Umbilical cord (tissue), 2 donors: ENCODE results near the gene ANKRD13A. TPM values are rescaled to one million over a fixed set of nuclear protein-coding genes. Genes with fewer than 3 reads are reported as not detected.
"Not testable (repeated sequence)": the region's sequence is repeated elsewhere in the genome, so short reads cannot be mapped to it uniquely, and the experiment has no call there.

ENCODE experiments used
- DNase-seq: peaks from one replicate; pipeline ENCODE4 v3.0.0-alpha.2; 2015; ENCODE audit warnings: low spot score
- total RNA-seq: library from RNA; depleted of rRNA; stranded (reverse); fragments of >200 nt; gene quantifications from one replicate; pipeline ENCODE4 v1.2.3, GENCODE V29; 2014; ENCODE audit warnings: low replicate concordance; ENCODE audit not compliant: insufficient read depth

Gene ANKRD13A
- total RNA-seq, 1 donor from 2014 or later: 58.3 TPM

DNA sequence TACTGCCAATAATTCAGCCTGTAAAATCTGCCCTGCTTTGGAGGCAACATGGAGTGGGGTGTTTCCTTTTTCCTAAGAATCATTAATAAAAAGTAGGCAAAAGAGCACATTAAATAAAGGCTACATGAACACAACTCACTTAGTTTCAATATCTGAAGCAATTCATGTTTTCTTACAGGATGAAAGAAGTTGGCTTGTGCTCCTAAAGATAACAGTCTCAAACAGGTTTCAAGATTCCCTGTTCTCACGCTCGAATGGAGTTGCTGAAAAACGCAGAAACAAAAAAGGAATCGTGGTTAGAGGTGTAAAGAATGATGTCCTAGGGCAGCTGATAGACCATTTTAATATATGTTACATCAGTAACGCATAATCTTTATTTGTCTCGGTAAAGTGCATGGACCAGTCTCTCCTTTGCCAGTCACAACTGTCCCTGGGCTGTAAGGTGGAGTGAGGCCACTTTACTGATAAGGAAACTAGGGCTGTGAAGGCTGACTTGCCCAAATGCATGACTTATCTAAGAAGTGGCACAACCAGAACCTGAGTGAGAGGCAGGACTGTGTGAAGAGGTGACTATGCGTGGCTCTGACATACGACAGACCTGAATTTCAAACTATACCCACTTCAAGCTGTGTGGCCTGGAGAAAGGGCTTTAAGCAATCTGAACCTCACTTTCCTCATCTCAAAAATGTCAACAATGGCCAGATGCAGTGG lies 15.6 kb upstream of the ANKRD13A start:
- no peak for DNase-seq

DNA sequence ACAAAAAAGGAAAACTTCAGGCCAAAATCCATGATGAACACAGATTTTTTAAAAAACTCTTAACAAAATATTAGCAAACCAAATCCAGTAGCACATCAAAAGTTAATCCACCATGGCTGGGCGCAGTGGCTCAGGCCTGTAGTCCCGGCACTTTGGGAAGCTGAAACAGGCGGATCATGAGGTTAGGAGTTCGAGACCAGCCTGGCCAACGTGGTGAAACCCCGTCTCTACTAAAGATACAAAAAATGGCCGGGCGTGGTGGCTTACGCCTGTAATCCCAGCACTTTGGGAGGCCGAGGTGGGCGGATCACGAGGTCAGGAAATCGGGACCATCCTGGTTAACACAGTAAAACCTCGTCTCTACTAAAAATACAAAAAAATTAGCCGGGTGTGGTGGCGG lies 13.0 kb upstream of the ANKRD13A start:
- DNase-seq: not testable (repeated sequence)

DNA sequence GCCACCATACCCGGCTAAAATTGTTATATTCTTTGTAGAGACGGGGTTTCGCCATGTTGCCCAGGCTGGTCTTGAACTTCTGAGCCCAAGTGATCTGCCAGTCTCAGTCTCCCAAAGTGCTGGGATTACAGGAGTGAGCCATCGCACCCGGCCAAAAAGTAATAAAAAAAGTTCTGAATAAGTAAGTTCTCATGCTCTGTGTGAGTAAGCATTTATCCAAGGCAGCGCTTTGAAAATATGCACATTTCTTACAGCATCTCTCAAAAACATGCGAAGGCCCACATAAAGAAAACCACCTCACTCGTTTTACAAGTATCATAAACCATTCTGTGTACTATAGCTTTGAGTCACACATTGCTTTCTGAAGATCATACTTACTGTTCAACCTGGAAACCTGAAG lies 11.6 kb upstream of the ANKRD13A start:
- DNase-seq: no peak

DNA sequence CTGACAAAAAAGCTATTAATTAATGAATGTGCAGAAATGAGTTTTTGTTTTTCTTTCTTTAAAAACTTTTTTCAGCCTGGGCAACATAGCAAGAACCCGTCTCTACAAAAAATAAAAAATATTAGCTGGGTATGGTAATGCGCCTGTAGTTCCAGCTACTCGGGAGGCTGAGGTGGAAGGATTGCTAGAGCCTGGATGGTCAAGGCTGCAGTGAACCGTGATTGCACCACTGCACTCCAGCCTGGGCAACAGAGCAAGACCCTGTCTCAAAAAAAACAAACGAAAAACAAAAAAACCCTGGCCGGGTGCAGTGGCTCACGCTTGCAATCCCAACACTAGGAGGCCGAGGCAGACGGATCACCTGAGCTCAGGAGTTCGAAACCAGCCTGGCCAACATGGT lies 11.0 kb upstream of the ANKRD13A start:
- no peak for DNase-seq

DNA sequence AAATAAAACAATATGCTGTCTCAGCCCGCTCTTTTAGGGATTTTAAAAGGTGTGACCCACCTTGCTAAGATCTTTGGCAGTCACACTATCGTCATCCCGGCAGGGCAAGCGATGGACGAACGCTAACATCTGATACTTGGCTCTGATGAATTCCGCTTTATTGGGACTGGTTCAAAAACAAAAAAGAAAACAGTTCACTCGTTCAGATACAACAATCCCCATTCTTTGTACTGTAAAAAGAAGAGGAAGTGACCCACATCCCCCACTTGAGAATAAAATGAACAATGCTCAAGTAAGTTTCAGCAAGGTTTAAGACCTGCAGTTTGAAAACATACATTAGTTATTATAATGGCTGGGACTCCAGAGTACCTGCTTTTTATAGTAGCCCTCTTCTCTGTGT lies 10.3 kb upstream of the ANKRD13A start:
- DNase-seq: peak; percentile 18

- DNase-seq: no peak
Observed at GRCh38 chr12:109989380-109989779, 9.8 kb upstream of the ANKRD13A start.

GRCh38 chr12:109991586-109991985 lies 7.6 kb upstream of the ANKRD13A start:
- no peak for DNase-seq

- DNase-seq: no peak
Observed at GRCh38 chr12:109993091-109993490, 6.1 kb upstream of the ANKRD13A start.

DNA sequence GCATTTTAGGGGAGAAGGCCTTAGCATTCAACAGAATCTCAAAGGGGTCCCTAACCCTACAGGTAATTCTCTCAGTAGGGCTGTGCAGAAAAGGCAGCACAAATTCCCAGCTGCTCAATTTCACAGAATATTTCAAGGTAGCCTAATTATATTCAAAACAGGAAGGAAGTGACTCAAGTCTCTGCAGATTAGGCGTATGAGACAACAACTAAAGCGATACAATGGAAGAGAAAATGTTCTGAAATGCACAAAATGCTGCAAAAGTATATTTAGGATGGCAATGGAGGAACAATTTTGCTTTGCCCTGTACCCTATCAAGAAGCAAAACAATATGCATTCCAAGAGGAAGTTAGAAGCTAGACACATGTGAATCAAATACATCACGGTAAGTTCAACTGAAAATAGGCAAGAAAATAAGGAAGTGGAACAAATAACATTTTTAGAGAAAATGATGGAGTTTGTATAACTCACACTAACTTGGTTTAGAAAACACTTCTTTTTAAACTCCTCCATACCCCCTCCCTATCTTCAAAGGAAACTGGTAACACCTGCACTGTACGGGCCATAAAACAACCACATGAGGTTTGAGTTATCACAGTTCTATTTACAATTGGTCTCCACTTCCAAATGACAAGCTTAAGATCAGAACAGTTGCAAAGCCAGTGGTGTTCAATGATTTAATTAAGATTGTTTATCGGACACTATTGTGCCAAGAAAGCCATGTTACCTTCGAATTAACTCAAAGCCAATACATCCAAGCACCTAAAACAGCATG lies 4.6 kb upstream of the ANKRD13A start:
- DNase-seq: no peak

DNA sequence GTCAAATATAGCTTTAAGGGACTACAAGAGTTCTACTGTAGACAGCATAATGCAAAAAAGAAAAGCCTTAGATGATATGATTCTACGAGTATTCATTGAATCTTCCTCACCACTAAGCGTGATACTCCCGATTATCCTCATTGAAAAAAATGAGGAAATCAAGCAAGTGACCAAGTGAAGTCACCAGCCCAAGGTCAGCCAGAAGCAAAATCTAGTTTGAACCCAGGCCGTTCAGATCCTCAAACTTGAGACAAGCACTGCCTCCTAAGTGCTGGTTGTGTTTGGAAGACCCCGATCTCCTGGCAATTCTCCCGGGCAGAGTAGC lies 3.9 kb upstream of the ANKRD13A start:
- no peak for DNase-seq

- peak; percentile 96 for DNase-seq
Observed at GRCh38 chr12:109995686-109996482, 3.3 kb upstream of the ANKRD13A start, which contains the start of gene GIT2. GIT2 (minus strand) TSS chr12:109996368; CDS start chr12:109996224, 144 bp downstream.

DNA sequence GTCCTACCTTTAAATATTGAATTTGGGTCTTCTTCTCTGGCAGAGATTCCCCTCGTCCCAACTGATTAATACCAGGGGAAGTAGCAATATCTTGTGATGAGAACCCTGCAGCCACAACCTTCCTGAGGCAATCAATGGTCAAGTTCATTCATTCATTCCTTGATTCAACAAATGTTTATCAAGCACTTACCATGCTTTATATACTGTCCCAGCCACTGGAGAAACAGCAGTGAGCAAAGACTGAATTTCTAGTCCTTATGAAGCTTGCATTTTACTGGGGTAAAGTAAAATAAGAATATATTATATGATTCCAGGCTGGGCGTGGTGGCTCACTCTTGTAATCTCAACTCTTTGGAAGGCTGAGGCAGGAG lies 2.8 kb upstream of the ANKRD13A start:
- no peak for DNase-seq

DNA sequence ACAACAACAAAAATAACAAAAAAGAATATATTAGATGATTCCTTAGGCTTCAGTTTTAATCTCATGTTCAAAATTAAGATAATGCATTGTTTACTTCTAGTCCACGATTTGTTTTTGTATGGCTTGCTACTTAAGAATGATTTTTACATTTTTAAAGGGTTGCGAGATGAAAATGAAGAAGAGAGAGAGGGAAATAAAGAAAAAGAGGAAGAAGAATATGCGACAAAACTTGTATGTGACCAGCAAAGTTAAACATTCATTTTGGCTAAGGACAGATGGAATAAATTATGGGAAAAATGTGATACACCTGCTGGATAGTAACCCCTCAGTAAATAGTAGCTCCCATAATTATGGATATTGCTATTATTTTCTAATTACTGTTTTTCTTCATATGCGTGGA lies 1.8 kb upstream of the ANKRD13A start:
- no peak for DNase-seq

DNA sequence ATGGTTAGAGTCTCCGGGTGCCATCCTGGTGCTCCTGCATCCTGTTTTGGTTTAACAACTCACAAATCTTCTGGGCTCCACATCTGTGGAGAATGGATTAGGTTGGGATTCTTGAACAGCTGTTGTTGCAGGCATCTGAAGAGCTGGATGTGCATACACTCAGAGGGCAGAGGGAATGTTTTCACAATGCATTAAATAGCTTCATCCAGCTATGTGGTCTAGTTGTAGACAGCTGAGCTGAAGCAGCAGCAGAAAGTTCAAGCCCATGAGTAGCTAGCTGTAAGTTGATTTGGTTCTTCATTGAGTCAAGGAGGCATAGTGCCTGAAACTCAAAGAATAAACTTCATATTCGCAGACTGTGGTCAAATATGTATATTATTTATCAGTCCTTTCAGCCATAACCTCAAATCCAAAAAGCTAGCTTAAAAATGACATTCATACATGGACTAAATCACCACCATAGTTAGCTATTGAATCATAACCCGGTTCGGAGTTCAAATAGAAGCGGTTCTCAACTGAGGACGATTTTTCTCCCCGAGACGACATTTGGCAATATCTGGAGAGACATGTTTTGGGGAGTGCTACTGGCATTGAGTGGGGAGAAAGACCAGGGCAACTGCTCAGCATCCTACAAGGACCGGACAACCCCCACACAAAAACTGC lies 858 bp upstream of the ANKRD13A start:
- peak; percentile 52 for DNase-seq

DNA sequence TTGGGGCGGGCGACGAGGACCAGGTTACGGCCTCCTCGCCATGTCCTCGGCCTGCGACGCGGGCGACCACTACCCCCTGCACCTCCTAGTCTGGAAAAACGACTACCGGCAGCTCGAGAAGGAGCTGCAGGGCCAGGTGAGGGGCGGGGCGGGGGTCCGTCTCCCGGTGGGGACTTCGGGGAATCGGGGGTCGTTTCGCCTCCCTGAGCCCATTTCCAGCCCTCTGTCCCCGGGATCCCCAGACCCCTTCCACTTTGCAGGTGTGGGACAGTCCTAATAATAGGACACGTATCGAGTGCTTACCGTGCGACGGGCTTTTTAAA lies 380 bp downstream of the ANKRD13A start:
- DNase-seq: no peak

DNA sequence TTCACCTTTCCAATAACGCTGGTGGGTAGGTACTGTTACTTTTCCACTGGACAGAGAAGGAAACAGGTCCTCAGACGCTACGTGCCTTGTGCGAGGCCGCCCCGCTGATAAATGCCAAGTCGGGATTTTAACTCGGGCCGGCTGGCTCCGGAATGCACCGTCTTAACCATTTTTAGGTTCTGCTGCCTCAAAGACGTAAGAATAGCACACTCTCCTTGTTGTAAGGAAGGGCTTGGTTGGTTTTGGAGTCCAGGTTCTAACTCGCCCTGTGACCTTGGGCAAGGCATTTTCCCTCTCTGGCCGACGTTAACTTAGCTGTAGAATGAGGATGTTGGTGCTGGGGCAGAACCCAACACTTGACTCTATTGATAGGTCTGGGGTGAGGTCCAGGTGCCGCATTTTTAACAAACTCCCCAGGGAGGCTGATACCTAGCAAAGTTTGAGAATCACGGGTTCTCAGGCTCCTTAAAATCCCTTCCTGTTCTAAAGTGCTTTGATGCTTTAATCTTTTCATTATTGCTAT lies 814 bp downstream of the ANKRD13A start:
- peak; percentile 62 for DNase-seq

DNA sequence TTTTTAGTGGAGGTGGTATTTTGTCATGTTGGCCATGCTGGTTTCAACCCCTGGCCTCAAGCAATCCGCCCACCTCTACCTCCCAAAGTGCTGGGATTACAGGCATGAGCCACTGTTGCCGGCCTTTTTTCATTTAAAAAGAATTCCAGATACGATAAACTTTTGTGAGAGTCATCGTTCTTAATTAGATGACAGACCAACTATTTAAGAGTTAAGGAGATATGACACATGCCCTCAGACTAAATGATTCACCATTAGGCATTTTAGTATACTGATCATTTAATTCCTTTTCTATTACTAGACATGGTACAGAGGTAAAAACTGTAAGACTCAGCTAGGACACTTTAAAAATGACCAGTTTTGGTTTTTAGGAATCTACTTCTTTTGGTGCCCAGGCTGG lies 2.4 kb downstream of the ANKRD13A start:
- no peak for DNase-seq

GRCh38 chr12:110002676-110003515 lies 3.7 kb downstream of the ANKRD13A start:
- DNase-seq: no peak

DNA sequence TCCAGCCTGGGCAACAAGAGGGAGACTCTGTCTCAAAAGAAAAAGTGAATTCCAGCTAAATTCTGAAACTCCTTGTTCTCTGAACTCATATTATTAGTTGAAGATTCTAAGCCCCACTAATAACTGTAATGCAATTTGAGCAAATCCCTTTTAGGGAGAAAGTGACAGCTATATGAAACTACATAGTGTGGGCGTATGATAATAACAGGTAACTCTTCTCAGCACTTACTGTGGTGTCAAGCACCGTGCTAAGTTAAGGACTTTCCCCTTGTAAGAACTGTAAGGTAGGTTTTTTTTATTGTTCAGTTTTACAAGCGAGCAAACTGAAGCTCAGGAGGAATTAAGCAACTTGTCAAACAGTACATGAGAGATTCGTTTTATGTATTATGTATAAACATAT lies 5.4 kb downstream of the ANKRD13A start:
- no peak for DNase-seq

DNA sequence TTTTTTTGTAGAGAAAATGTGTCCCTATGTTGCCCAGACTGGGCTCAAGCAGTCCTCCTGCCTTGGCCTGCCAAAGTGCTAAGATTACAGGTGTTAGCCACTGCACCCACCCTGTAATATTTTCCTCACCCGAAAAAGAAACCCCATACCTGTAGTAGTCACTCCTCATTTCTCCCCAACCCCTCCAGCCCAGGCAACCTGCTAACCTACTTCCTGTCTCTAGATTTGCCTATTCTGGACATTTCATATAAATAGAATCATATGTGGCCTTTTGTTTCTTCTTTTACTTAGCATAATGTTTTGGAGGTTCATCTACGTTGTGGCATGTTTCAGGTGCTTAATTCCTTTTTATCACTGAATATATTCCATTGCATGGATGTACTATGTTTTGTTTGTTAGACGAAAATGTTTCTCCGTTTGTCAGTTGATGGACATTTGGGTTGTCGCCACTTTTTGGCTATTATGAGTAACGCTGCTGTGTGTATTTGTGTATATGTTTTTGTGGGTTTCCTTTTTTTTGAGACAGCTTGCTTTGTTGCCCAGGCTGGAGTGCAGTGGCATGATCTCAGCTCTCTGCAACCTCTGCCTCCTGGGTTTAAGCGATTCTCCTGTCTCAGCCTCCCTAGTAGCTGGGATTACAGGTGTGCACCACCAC lies 6.2 kb downstream of the ANKRD13A start:
- no peak for DNase-seq
